GM12865 (cell line): ENCODE data around the gene SYT2.

Experiments
- DNase-seq: peaks from one replicate; pipeline ENCODE4 v3.0.0; 2010; ENCODE audit warnings: low read depth
- H3K4me3 ChIP-seq: 2 replicates; pipeline ENCODE4 v1.5.1; 2011; ENCODE audit warnings: mild to moderate bottlenecking, low read depth, low read length, control low read depth
- TF ChIP-seq, protein P1 (sequence below): IDR thresholded peaks from 2 replicates; pipeline ENCODE4 v1.5.1; 2011; ENCODE audit warnings: low read length, control low read depth, low read depth, inconsistent platforms; ENCODE audit not compliant: insufficient read depth; ENCODE audit errors: missing control alignments

The SYT2 gene

DNA sequence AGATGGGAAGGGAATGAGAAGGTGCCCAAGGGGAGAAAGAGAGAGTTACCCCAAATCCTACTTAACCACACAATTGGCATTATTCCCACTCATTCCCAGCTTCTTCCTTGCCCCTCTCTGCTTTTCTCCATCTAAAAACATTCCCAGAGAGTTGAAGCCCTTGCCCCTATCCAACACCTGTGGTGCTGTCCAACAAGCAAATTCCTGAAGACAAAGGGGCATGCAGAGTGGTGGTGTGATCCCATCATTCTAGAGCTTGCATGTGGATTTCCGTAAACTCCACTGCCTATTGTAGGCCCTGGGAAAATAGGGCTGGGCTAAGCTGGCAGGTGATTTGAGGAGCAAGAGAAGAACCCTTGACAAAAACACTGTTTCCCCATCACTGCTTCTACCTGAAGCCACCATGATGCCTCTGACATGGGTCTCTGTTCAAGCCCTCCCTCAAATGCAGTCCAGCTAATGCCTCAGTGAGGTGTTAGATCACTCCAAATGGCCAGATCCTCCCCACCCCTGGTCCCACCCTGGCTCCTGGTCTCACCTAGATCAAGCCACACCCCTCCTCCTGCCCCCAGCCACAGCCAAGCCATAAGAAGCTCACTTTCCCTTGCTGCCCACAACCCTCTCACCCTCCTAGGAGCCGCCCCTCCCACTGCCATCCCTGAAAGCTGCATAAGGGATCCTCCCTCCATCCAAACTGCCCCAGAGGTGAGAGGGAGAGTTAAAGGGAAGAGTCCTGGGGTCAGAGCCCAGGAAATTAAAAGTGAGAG is 29.5 kb downstream of the SYT2 start:
- no peak for DNase-seq
- TF ChIP-seq, protein P1, sequence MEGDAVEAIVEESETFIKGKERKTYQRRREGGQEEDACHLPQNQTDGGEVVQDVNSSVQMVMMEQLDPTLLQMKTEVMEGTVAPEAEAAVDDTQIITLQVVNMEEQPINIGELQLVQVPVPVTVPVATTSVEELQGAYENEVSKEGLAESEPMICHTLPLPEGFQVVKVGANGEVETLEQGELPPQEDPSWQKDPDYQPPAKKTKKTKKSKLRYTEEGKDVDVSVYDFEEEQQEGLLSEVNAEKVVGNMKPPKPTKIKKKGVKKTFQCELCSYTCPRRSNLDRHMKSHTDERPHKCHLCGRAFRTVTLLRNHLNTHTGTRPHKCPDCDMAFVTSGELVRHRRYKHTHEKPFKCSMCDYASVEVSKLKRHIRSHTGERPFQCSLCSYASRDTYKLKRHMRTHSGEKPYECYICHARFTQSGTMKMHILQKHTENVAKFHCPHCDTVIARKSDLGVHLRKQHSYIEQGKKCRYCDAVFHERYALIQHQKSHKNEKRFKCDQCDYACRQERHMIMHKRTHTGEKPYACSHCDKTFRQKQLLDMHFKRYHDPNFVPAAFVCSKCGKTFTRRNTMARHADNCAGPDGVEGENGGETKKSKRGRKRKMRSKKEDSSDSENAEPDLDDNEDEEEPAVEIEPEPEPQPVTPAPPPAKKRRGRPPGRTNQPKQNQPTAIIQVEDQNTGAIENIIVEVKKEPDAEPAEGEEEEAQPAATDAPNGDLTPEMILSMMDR, result no peak
- H3K4me3 ChIP-seq, result no peak overlapping the region

DNA sequence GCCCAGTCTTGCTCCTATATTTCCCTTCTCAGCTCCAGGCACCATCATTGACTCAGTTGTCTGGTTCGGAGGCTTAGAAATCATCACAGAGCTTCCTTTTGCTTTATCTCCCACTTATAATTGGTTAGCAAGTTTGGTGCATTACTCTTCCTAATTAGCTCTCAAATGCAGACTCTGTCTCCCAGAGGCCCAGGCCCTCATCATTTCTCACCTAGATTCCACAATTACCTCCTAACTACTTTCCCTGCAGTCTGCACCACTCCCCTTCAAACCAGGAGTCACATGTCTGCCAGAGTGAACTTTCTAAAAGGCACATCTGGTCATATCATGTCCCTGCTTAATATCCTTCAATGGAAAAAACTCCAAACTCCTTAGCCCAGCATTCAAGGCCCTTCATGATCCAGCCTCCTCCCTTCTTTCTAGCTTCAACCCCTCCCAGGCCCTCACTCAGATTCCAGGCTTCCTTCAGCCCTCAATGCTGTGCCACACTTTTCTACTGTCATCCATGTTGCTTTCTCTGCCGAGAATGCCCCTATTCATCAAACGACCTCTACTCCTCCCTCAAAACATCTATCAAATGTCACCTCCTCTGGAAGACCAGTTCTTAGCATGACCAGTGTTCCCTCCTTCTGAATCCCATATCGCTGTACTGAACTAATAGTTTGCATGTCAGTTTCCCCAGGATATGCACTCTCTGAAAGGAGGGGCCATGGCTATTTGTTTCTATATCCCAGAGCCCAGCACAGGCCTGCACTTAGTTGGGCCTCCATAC is 30.7 kb downstream of the SYT2 start:
- DNase-seq, result no peak
- H3K4me3 ChIP-seq, result no peak overlapping the region
- TF ChIP-seq, protein P1, result no peak

DNA sequence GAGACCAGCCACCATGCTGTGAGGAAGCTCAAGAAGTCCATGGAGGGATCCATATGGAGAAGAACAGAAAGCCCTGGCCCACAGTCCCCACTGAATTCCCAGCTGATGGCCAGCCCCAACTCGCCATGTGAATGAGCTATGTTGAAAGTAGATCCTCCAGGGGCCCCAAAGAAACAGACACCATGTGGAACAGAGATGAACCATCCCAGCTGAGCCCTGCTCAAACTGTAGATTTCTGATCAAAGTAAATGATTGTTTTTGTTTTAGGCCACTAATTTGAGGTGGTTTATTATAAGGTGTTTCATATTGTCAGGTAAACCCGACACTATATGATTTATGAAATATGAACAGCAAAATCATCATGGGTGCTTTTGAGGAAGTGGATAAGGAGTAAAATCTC is 32.8 kb downstream of the SYT2 start:
- no peak overlapping the region for H3K4me3 ChIP-seq
- TF ChIP-seq, protein P1, result no peak
- no peak for DNase-seq

DNA sequence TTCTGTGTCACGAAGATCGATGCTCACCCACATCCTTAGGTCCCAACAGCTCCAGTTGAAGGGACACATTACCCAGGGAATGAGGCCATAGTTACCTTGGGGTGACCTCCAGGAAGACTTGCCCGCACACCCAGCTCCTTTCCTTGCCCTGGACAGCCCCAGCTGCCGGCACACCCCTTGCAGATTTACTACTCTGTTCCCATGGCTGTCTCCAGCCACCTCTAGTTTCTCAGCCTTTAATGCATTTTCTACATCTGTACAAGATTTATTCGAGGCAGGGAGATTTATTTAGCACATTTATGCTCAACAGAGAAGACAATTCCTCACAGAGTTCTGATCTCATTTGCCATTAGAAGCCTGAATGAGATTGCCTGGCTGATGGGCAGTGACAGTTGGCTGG is 36.7 kb downstream of the SYT2 start:
- H3K4me3 ChIP-seq, result no peak overlapping the region
- no peak for DNase-seq
- TF ChIP-seq, protein P1, result no peak

DNA sequence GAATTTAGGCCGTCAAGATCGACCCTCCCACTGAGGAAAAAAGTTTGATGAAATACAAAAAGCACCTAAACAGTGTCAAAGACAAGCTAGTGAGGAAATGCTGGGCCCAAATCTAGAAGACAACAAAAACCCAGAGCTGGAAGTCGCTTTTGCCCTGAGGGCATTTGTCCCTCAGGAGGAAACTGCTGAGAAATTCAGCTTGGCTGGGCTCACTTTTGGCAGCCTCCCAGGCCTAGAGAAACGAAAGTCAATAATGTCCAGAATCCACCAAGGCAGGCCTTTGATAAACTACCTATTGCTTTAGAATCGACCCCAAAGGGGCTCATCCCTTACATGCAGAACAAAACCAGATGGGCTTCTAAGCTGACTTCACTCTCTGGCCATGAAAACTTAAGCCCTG is 38.9 kb downstream of the SYT2 start:
- TF ChIP-seq, protein P1, result no peak
- no peak for DNase-seq
- H3K4me3 ChIP-seq, result no peak overlapping the region

DNA sequence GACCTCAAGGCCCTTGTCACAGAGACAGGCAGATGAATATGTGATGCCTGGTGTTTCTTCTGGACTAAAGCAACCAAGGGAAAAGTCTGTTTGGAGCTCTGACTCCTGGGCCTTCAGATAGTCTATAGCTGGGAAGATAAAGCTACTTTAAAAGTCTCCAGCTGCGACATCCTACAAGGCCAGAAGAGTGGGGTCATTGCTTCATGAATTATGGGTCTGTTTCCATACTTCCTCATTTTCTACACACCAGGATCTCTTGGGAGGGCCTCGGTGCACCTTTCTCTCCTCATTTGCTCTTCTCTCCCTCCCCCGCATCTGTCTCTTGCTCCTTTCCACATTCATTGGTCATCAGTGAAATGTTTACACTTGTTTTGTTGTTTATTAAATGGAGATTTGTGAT is 44.8 kb downstream of the SYT2 start:
- TF ChIP-seq, protein P1, result no peak
- H3K4me3 ChIP-seq, result no peak overlapping the region
- no peak for DNase-seq
